GM19455 (cell line): Measurements from ENCODE around the gene PPIC.
"Not testable (repeated sequence)": the region's sequence is repeated elsewhere in the genome, so short reads cannot be mapped to it uniquely, and the experiment has no call there.

Experiments used
- ATAC-seq: cut with Tn5 transposase; IDR thresholded peaks from one replicate; pipeline ENCODE4 v1.9.1; 2021; ENCODE audit not compliant: unreplicated experiment

The PPIC gene

GRCh38 chr5:123012321-123012720 is 24.2 kb downstream of the PPIC start:
- ATAC-seq = no peak

- ATAC-seq = no peak
These were observed 28.8 kb downstream of the PPIC start for GRCh38 chr5:123007754-123008153.

GRCh38 chr5:123007182-123007581 is 29.3 kb downstream of the PPIC start:
- ATAC-seq = no peak

- ATAC-seq = no peak
These were observed 34.7 kb downstream of the PPIC start for GRCh38 chr5:123001808-123002207.

- no peak for ATAC-seq
These were observed 35.8 kb downstream of the PPIC start for GRCh38 chr5:123000731-123001130.

- ATAC-seq = peak; percentile 99
These were observed 36.5 kb downstream of the PPIC start for GRCh38 chr5:122999947-123000563.

- ATAC-seq = no peak
These were observed 39.2 kb downstream of the PPIC start for GRCh38 chr5:122997294-122997693.

- no peak for ATAC-seq
These were observed 40.4 kb downstream of the PPIC start for GRCh38 chr5:122996091-122996490.

- ATAC-seq = peak; percentile 91
These were observed 50.4 kb downstream of the PPIC start for GRCh38 chr5:122985954-122986721.

- ATAC-seq = no peak
These were observed 51.4 kb downstream of the PPIC start for GRCh38 chr5:122985006-122985700.

- ATAC-seq = no peak
These were observed 52.1 kb downstream of the PPIC start for GRCh38 chr5:122984425-122984824.

GRCh38 chr5:122982376-122982775 is 54.1 kb downstream of the PPIC start:
- no peak for ATAC-seq

- no peak for ATAC-seq
These were observed 54.7 kb downstream of the PPIC start for GRCh38 chr5:122981846-122982245.

- ATAC-seq = no peak
These were observed 57.8 kb downstream of the PPIC start for GRCh38 chr5:122978644-122979297.

- no peak for ATAC-seq
These were observed 58.5 kb downstream of the PPIC start for GRCh38 chr5:122978068-122978467.

- ATAC-seq = no peak
These were observed 59.2 kb downstream of the PPIC start for GRCh38 chr5:122977319-122977718.

- not testable (repeated sequence) for ATAC-seq
These were observed 62.3 kb downstream of the PPIC start for GRCh38 chr5:122974251-122974650.

GRCh38 chr5:122973759-122974158 is 62.8 kb downstream of the PPIC start:
- not testable (repeated sequence) for ATAC-seq
